Ishikawa (cell line): ENCODE results near the gene DNAH3.

Source experiments
- CEBPB ChIP-seq: IDR thresholded peaks from 2 replicates; pipeline ENCODE4 v1.6.1; 2012
- CREB1 ChIP-seq: IDR thresholded peaks from 2 replicates; pipeline ENCODE4 v1.6.1; 2012; ENCODE audit warnings: low read depth
- EGR1 ChIP-seq: IDR thresholded peaks from 2 replicates; pipeline ENCODE4 v1.6.1; 2012
- EP300 ChIP-seq: IDR thresholded peaks from 2 replicates; pipeline ENCODE4 v1.6.1; 2012; ENCODE audit warnings: borderline replicate concordance
- FOXM1 ChIP-seq: IDR thresholded peaks from 2 replicates; pipeline ENCODE4 v1.6.1; 2012; ENCODE audit warnings: low read depth, borderline replicate concordance
- MAX ChIP-seq: IDR thresholded peaks from 2 replicates; pipeline ENCODE4 v1.6.1; 2012
- NFIC ChIP-seq: IDR thresholded peaks from 2 replicates; pipeline ENCODE4 v1.6.1; 2012
- RAD21 ChIP-seq: IDR thresholded peaks from 2 replicates; pipeline ENCODE4 v1.6.1; 2012; ENCODE audit warnings: low read depth
- REST ChIP-seq: IDR thresholded peaks from 2 replicates; pipeline ENCODE4 v1.6.1; 2012; ENCODE audit warnings: low read depth, mild to moderate bottlenecking
- TAF1 ChIP-seq: IDR thresholded peaks from 2 replicates; pipeline ENCODE4 v1.6.1; 2012; ENCODE audit warnings: low read depth, mild to moderate bottlenecking
- TCF12 ChIP-seq: IDR thresholded peaks from 2 replicates; pipeline ENCODE4 v1.6.1; 2012; ENCODE audit warnings: low read depth
- TEAD4 ChIP-seq: IDR thresholded peaks from 2 replicates; pipeline ENCODE4 v1.6.1; 2012
- USF1 ChIP-seq: IDR thresholded peaks from 2 replicates; pipeline ENCODE4 v1.6.1; 2012
- YY1 ChIP-seq: IDR thresholded peaks from 2 replicates; pipeline ENCODE4 v1.6.1; 2012; ENCODE audit warnings: low read depth
- ZBTB7A ChIP-seq: IDR thresholded peaks from 2 replicates; pipeline ENCODE4 v1.6.1; 2012; ENCODE audit warnings: low read depth

The DNAH3 gene

GRCh38 chr16:21125191-21125590 is 25.5 kb downstream of the DNAH3 start:
- no peak for TF ChIP-seq FOXM1
- TF ChIP-seq EP300: no peak

- TF ChIP-seq NFIC: no peak
- TF ChIP-seq ZBTB7A: no peak
- no peak for TF ChIP-seq EGR1
- no peak for TF ChIP-seq REST
- no peak for TF ChIP-seq USF1
- TF ChIP-seq YY1: no peak
- TF ChIP-seq FOXM1: no peak
- no peak for TF ChIP-seq TAF1
- TF ChIP-seq RAD21: no peak
- TF ChIP-seq TCF12: no peak
These were observed 29.6 kb downstream of the DNAH3 start for GRCh38 chr16:21120976-21121520.

- no peak for TF ChIP-seq TCF12
- TF ChIP-seq EP300: no peak
- TF ChIP-seq USF1: no peak
- no peak for TF ChIP-seq FOXM1
- TF ChIP-seq TEAD4: no peak
- no peak for TF ChIP-seq TAF1
- no peak for TF ChIP-seq NFIC
These were observed 33.1 kb downstream of the DNAH3 start for GRCh38 chr16:21117567-21117966.

GRCh38 chr16:21116148-21116693 is 34.4 kb downstream of the DNAH3 start:
- TF ChIP-seq TAF1 (no peak), FOXM1 (no peak), EGR1 (no peak), TEAD4 (no peak), NFIC (no peak), REST (no peak)

GRCh38 chr16:21103941-21104860 is 46.4 kb downstream of the DNAH3 start:
- no peak for TF ChIP-seq TCF12
- no peak for TF ChIP-seq TEAD4
- TF ChIP-seq CREB1: no peak
- TF ChIP-seq USF1: no peak
- no peak for TF ChIP-seq FOXM1
- TF ChIP-seq YY1: no peak
- TF ChIP-seq NFIC: no peak
- no peak for TF ChIP-seq MAX
- no peak for TF ChIP-seq RAD21
- no peak for TF ChIP-seq REST
- no peak for TF ChIP-seq TAF1
- TF ChIP-seq EP300: no peak
- TF ChIP-seq EGR1: no peak
- TF ChIP-seq CEBPB: no peak
- TF ChIP-seq ZBTB7A: no peak
